ENCODE results near the gene FAM177A1. TPM values are rescaled to one million over a fixed set of nuclear protein-coding genes. Genes with fewer than 3 reads are reported as not detected.

Gene FAM177A1
- total RNA-seq, 1 experiment from 2014 or later: 46.2 TPM

DNA sequence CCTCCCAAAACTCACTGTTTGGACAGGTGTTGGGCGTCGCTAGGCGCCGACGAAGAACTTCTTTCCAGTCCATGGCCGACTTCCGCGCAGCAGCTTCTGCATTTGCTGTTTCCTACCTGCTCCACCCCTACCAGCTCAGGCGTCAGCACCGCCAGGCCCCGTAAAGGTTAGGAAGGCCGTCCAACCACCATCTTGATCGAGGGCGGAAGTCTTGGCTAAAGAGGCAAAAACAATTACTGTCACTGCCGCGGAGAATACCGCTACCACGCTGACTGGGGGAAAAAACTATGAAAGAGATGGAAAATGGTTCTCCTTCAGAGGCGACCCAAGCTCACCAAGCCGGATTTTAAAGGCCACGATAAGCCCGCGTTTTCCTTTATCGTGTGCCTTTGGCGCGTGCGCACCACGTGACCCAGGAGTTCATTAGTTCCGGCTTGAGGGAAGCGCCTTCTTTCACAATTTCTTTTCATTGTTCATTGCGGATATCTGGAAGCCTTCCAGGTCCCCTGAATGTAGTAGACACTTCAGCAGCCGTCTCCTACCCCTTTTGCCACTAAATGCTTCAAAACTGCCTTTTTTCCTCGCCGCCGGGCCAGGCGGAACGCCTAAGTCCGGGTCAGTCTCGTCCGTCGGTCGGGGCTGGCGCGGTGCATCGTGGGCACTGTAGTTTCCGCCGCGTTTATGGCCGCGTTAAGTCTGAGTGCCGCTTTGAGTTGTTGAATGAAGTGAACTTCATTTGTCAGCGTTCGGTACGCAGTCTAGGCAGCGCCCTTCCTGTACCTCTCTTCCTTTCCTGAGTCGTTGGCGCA lies 76.0 kb downstream of the FAM177A1 start, which contains the start of the genes PPP2R3C and PRORP (continued):
- TF ChIP-seq, protein P1, sequence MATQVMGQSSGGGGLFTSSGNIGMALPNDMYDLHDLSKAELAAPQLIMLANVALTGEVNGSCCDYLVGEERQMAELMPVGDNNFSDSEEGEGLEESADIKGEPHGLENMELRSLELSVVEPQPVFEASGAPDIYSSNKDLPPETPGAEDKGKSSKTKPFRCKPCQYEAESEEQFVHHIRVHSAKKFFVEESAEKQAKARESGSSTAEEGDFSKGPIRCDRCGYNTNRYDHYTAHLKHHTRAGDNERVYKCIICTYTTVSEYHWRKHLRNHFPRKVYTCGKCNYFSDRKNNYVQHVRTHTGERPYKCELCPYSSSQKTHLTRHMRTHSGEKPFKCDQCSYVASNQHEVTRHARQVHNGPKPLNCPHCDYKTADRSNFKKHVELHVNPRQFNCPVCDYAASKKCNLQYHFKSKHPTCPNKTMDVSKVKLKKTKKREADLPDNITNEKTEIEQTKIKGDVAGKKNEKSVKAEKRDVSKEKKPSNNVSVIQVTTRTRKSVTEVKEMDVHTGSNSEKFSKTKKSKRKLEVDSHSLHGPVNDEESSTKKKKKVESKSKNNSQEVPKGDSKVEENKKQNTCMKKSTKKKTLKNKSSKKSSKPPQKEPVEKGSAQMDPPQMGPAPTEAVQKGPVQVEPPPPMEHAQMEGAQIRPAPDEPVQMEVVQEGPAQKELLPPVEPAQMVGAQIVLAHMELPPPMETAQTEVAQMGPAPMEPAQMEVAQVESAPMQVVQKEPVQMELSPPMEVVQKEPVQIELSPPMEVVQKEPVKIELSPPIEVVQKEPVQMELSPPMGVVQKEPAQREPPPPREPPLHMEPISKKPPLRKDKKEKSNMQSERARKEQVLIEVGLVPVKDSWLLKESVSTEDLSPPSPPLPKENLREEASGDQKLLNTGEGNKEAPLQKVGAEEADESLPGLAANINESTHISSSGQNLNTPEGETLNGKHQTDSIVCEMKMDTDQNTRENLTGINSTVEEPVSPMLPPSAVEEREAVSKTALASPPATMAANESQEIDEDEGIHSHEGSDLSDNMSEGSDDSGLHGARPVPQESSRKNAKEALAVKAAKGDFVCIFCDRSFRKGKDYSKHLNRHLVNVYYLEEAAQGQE (IDR thresholded peaks at IDR 0.05; ENCODE audit: low read depth): no peak

DNA sequence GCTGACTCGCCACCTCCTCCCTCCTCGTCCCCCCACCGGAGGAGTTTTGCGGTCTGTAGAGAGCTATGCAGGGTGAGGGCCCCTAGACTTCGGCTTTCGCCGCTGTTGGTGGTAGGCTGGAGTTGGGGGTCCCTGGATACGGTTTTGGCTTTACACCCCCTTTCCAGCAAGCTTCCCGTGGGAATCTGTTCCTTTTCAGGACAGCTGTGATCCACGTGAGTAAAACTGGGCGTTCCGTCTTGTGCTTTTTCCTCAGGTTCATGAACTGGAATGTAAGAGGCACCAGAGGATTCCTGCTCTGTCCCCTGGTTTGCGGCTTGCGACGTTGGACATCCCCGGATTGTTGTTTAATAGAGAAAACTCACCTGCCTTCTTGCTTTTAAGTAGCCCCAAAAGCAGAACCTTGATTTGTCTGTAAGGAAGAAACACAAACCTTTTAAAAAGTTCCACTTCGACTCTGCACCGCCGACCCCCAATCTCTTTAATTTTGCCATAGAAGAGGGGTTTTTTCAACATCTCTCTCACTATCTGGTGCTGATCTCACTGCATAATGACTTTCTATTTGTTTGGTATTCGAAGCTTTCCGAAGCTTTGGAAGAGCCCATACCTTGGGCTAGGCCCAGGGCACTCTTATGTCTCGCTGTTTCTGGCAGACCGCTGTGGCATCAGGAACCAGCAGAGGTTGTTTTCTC lies 76.8 kb downstream of the FAM177A1 start:
- H3K9ac ChIP-seq (ENCODE audit: low read length): peak overlapping the region; percentile 82
- RAD21 ChIA-PET (ENCODE audit: low non-redundant PET in 1 of 2, low total read pairs in 2 of 2, uncharacterized antibody in 2 of 2, unreplicated experiment in 2 of 2): no interaction called here
- H3K4me3 ChIP-seq (replicated peaks in 1 of 2; ENCODE audit: low read depth in 1 of 2, low read length in 2 of 2): peak overlapping the region; percentile 81 to 91
- POLR2A ChIA-PET: interaction anchor here (1.0 to 1.2 kb wide), 2 partner anchors 142 to 281 kb away, joined by 3 to 4 read pairs; partner anchors contain the start of gene NFKBIA
- intact Hi-C loops (cut with micrococcal nuclease): loop anchor here (10.0 kb wide), 1 partner anchor 692 kb away; no protein-coding TSS in a partner anchor
- ATAC-seq (peak; percentile 41), DNase-seq (ENCODE audit: low read depth, low spot score) (no peak)
- H3K36me3 ChIP-seq (ENCODE audit: control insufficient read depth in 1 of 2, insufficient read depth in 2 of 2, low read length in 2 of 2): no peaks in the 10 kb centered on the region
- H4K20me1 ChIP-seq (ENCODE audit: insufficient read depth): no peaks in the 10 kb centered on the region
- BruUV-seq (replicated peaks): TSS peak; percentile 66
- peaks cover 6 to 23% of the 10 kb centered on the region in 2 experiments for H3K4me1 ChIP-seq (ENCODE audit: control insufficient read depth in 1 of 2, insufficient read depth in 2 of 2, low read length in 2 of 2)
- peak overlapping the region; percentile 57 for H2AFZ ChIP-seq (ENCODE audit: low read depth, low read length, poor library complexity, severe bottlenecking)
- no peaks in the 10 kb centered on the region for H3K9me3 ChIP-seq (ENCODE audit: control insufficient read depth in 1 of 2, insufficient read depth in 1 of 2, low read depth in 1 of 2, low read length in 2 of 2)
- H3K4me2 ChIP-seq (ENCODE audit: low read length): peak overlapping the region; percentile 82
- TF ChIP-seq EZH2phosphoT487 (IDR thresholded peaks at IDR 0.05; ENCODE audit: borderline replicate concordance) (no peak), POLR2A (IDR thresholded peaks at IDR 0.05; ENCODE audit: borderline replicate concordance, extremely low read depth, insufficient read depth, insufficient read length) (peak; percentile 15)
- H3K79me2 ChIP-seq (ENCODE audit: insufficient read depth, low read length): peaks cover 11% of the 10 kb centered on the region
- H3K9me2 ChIP-seq (ENCODE audit: insufficient read depth): no peaks in the 10 kb centered on the region
- CTCF ChIA-PET: interaction anchor here (1.3 kb wide), 1 partner anchor 37 kb away, joined by 3 read pairs; no protein-coding TSS in a partner anchor
- no peaks in the 10 kb centered on the region for H3K27me3 ChIP-seq (ENCODE audit: insufficient read depth, low read length)
- peak overlapping the region; percentile 91 for H3K27ac ChIP-seq (ENCODE audit: low read depth, low read length)
